KG1 (cell line): ENCODE measurements around the gene TERB1.

ENCODE experiments used
- DNase-seq: peaks from one replicate; lab custom pipeline; 2025; lab: John Stamatoyannopoulos, UW

Gene TERB1

GRCh38 chr16:66750279-66751052 is 50.9 kb downstream of the TERB1 start:
- no peak for DNase-seq

GRCh38 chr16:66746682-66747081 is 54.7 kb downstream of the TERB1 start:
- DNase-seq = peak; percentile 66

GRCh38 chr16:66746048-66746447 is 55.3 kb downstream of the TERB1 start:
- DNase-seq = no peak

- no peak for DNase-seq
These were observed 59.2 kb downstream of the TERB1 start for GRCh38 chr16:66741950-66742808.

- DNase-seq = no peak
These were observed 60.0 kb downstream of the TERB1 start for GRCh38 chr16:66741169-66741900.

GRCh38 chr16:66740533-66740932 is 60.9 kb downstream of the TERB1 start:
- no peak for DNase-seq

- no peak for DNase-seq
These were observed 61.4 kb downstream of the TERB1 start for GRCh38 chr16:66740010-66740409.

- DNase-seq = no peak
These were observed 65.5 kb downstream of the TERB1 start for GRCh38 chr16:66735891-66736290.

GRCh38 chr16:66731101-66731500 is 70.3 kb downstream of the TERB1 start:
- no peak for DNase-seq

- DNase-seq = no peak
These were observed 72.6 kb downstream of the TERB1 start for GRCh38 chr16:66728804-66729203.

- peak; percentile 68 for DNase-seq
These were observed 73.1 kb downstream of the TERB1 start for GRCh38 chr16:66728117-66728787.

- no peak for DNase-seq
These were observed 80.6 kb downstream of the TERB1 start for GRCh38 chr16:66720766-66721165.

- DNase-seq = no peak
These were observed 82.1 kb downstream of the TERB1 start for GRCh38 chr16:66719246-66719645.

- no peak for DNase-seq
These were observed 83.6 kb downstream of the TERB1 start for GRCh38 chr16:66717776-66718175.

- no peak for DNase-seq
These were observed 84.2 kb downstream of the TERB1 start for GRCh38 chr16:66717112-66717675.

- no peak for DNase-seq
These were observed 86.6 kb downstream of the TERB1 start for GRCh38 chr16:66714654-66715307.

- DNase-seq = no peak
These were observed 87.3 kb downstream of the TERB1 start for GRCh38 chr16:66714062-66714461.

- no peak for DNase-seq
These were observed 88.3 kb downstream of the TERB1 start for GRCh38 chr16:66713076-66713475.

GRCh38 chr16:66712512-66712911 is 88.9 kb downstream of the TERB1 start:
- DNase-seq = no peak

- DNase-seq = no peak
These were observed 89.8 kb downstream of the TERB1 start for GRCh38 chr16:66711581-66711980.

- DNase-seq = no peak
These were observed 94.9 kb downstream of the TERB1 start for GRCh38 chr16:66706506-66706880.
